Esophagus muscularis mucosa (tissue), 4 donors: ENCODE data around the gene COQ10A. TPM values are rescaled to one million over a fixed set of nuclear protein-coding genes. Genes with fewer than 3 reads are reported as not detected.

Experiments used
- DNase-seq: peaks from one replicate; pipeline ENCODE4 v3.0.0-alpha.2; 2017; ENCODE audit errors: extremely low spot score
- H3K27ac ChIP-seq, 4 donors: fragments of 200-600 bp; sonication (generic); replicated peaks in 1 of 4; 1 replicate in 3 of 4; 2 replicates in 1 of 4; pipeline ENCODE4 v1.5.1; 2016 to 2019; ENCODE audit warnings: mild to moderate bottlenecking in 1 of 4
- H3K27me3 ChIP-seq, 4 donors: fragments of 200-600 bp; sonication (generic); one replicate each; pipeline versions ENCODE4 v1.5.1 to v1.6.0; 2016 to 2019
- H3K36me3 ChIP-seq, 4 donors: fragments of 200-600 bp; sonication (generic); one replicate each; pipeline ENCODE4 v1.5.1; 2016 to 2019
- H3K4me1 ChIP-seq, 4 donors: fragments of 200-600 bp; sonication (generic); one replicate each; pipeline ENCODE4 v1.5.1; 2016 to 2019
- H3K4me3 ChIP-seq, 4 donors: fragments of 200-600 bp; sonication (generic); 1 replicate in 2 of 4; 2 replicates in 2 of 4; pipeline ENCODE4 v1.5.1; 2016 to 2019; ENCODE audit warnings: mild to moderate bottlenecking in 4 of 4, moderate library complexity in 1 of 4
- H3K9me3 ChIP-seq, 4 donors: fragments of 200-600 bp; sonication (generic); 1 replicate in 3 of 4; 2 replicates in 1 of 4; pipeline ENCODE4 v1.5.1; 2016 to 2019
- EP300 ChIP-seq: sonication (generic); formaldehyde crosslinking; IDR thresholded peaks from one replicate; pipeline ENCODE4 v1.6.1; 2017; ENCODE audit warnings: antibody characterized with exemption
- POLR2A ChIP-seq: fragments of 450-650 bp; IDR thresholded peaks from one replicate; pipeline ENCODE4 v1.6.1; 2017; ENCODE audit warnings: antibody characterized with exemption, moderate library complexity, mild to moderate bottlenecking, low read depth
- POLR2AphosphoS5 ChIP-seq, 2 donors: sonication (generic); formaldehyde crosslinking; IDR thresholded peaks; one replicate each; pipeline ENCODE4 v1.6.1; 2017; ENCODE audit warnings: antibody characterized with exemption in 2 of 2
- WGBS: methylation state at CpG from one replicate; pipeline ENCODE4 v1.1.5; 2018; 5-methylcytosine and 5-hydroxymethylcytosine counted together
- intact Hi-C: fragments of 100-400 bp; cut with DNase I; formaldehyde crosslinking; loops from one replicate; pipeline ENCODE4 v1.15.1; 2023
- total RNA-seq, 4 donors: library from RNA; depleted of rRNA; stranded (reverse); fragments of >200 nt; gene quantifications; one replicate each; pipeline versions ENCODE4 v1.1.0 to v1.2.1, GENCODE V29; 2016
- TF ChIP-seq, protein P1 (sequence below), 3 experiments: fragments of 200-600 bp in 2 of 3; fragments of 450-650 bp in 1 of 3; sonication (generic) in 2 of 3; IDR thresholded peaks; one replicate each; pipeline ENCODE4 v1.5.1; 2017 to 2019; ENCODE audit warnings: antibody characterized with exemption in 3 of 3, mild to moderate bottlenecking in 2 of 3, moderate library complexity in 1 of 3

Gene COQ10A
- total RNA-seq, 4 donors from 2014 or later, result 12.4 to 22.8 (median 15.7) TPM

DNA sequence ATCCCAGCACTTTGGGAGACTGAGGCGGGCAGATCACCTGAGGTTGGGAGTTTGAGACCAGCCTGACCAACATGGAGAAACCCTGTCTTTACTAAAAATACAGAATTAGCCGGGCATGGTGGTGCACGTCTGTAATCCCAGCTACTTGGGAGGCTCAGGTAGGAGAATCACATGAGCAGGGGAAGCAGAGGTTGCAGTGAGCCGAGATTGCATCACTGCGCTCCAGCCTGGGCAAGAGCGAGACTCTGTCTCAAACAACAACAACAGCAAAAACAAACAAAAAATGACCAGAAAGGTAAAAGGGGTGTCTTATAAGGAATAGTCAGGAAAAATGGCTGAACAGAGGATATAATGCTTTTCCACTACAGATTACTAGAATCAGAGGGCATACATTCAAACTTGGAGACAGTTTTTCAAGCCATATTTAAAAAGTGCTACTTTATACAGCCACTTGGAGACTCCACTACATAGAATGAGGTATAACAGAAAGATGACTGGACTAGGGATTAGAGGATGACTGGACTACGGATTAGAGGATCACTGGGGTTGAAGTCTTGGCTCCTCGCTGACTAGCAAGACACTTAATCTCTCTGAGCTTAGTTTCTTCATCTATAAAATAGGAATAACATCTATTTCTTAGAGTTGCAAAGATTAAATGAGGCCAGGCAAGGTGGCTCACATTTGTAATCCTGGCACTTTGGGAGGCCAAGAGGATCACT lies 38.3 kb downstream of the COQ10A start:
- TF ChIP-seq, protein P1, sequence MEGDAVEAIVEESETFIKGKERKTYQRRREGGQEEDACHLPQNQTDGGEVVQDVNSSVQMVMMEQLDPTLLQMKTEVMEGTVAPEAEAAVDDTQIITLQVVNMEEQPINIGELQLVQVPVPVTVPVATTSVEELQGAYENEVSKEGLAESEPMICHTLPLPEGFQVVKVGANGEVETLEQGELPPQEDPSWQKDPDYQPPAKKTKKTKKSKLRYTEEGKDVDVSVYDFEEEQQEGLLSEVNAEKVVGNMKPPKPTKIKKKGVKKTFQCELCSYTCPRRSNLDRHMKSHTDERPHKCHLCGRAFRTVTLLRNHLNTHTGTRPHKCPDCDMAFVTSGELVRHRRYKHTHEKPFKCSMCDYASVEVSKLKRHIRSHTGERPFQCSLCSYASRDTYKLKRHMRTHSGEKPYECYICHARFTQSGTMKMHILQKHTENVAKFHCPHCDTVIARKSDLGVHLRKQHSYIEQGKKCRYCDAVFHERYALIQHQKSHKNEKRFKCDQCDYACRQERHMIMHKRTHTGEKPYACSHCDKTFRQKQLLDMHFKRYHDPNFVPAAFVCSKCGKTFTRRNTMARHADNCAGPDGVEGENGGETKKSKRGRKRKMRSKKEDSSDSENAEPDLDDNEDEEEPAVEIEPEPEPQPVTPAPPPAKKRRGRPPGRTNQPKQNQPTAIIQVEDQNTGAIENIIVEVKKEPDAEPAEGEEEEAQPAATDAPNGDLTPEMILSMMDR (IDR thresholded peaks at IDR 0.05), result no peak
- TF ChIP-seq POLR2AphosphoS5 (IDR thresholded peaks at IDR 0.05), result no peak
- no peak for TF ChIP-seq EP300
- TF ChIP-seq POLR2A, result no peak
- Histone ChIP-seq H3K36me3 (peaks cover 0 to 67% (median 44%) of the 10 kb centered on the region in 4 donors), H3K27me3 (no peaks in the 10 kb centered on the region), H3K4me1 (peaks cover 21 to 26% (median 25%) of the 10 kb centered on the region in 4 donors), H3K4me3 (no peak overlapping the region), H3K27ac (no peak overlapping the region), H3K9me3 (no peaks in the 10 kb centered on the region)
- intact Hi-C loops, result no loop called here
- no peak for DNase-seq
- 91% methylated on average over 8 of the region's 8 CpGs for WGBS

DNA sequence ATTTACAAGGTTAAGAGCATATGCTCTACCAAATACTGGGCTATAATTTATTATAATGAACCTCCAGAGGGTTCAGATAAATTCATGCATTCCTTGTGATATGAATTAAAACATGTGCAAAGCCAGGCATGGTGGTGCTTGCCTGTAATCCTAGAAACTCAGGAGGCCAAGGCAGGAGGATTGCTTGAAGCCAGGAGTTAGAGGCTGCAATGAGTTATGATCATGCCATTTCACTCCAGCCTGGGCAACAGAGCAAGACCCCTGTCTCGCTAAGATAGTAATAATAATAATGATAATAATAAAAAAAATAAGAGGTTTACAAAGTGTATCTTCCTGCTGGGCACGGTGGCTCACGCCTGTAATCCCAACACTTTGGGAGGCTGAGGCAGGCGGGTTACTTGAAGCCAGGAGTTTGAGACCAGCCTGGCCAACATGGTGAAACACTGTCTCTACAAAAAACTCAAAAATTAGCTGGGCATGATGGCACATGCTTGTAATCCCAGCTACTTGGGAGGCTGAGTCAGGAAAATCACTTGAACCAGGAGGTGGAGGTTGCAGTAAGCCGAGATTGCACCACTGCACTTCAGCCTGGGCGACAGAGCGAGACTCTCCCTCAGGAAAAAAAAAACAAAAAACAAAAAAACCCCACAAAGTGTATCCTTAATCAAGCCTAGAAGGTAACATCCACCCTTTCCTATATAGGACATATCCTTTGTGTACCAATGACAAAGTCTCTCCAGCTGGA lies 40.7 kb downstream of the COQ10A start:
- Histone ChIP-seq H3K4me3 (no peak overlapping the region), H3K27me3 (no peaks in the 10 kb centered on the region), H3K36me3 (peaks cover 0 to 89% (median 61%) of the 10 kb centered on the region in 4 donors), H3K9me3 (no peaks in the 10 kb centered on the region), H3K27ac (no peak overlapping the region), H3K4me1 (peaks cover 6 to 7% (median 6%) of the 10 kb centered on the region in 4 donors)
- intact Hi-C loops, result no loop called here
- no peak for DNase-seq
- TF ChIP-seq POLR2A, result no peak
- TF ChIP-seq, protein P1 (IDR thresholded peaks at IDR 0.05), result no peak
- 96% methylated on average over 7 of the region's 7 CpGs for WGBS

DNA sequence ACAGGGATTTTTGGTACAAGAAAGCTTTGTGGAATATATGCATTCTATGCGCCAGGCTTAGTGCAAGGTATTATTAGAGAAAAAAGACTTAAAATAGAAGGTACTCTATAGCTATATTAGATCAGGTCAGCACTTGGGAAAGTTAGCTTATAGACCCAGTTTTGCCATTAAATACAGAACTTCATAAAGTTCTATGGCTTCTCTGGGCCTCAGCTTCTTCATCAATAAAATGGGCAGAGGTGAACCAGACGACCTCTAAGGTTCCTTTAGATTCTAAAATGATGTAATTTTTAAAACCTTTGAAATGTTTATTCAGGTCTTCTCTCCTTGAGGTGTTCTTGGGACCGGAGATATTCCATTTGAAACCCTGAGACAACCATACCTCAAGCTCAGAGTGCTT lies 42.0 kb downstream of the COQ10A start:
- H3K27ac ChIP-seq, result no peak overlapping the region
- H3K4me3 ChIP-seq, result no peak overlapping the region
- 83% methylated on average over 3 of the region's 3 CpGs for WGBS
- DNase-seq, result no peak
- H3K27me3 ChIP-seq, result no peaks in the 10 kb centered on the region
- peaks cover 5 to 96% (median 71%) of the 10 kb centered on the region in 4 donors for H3K36me3 ChIP-seq
- intact Hi-C loops, result no loop called here
- H3K9me3 ChIP-seq, result no peaks in the 10 kb centered on the region
- H3K4me1 ChIP-seq, result no peaks in the 10 kb centered on the region
- no peak for TF ChIP-seq POLR2A
- no peak for TF ChIP-seq EP300
- TF ChIP-seq POLR2AphosphoS5 (IDR thresholded peaks at IDR 0.05), result no peak
- TF ChIP-seq, protein P1 (IDR thresholded peaks at IDR 0.05), result no peak

DNA sequence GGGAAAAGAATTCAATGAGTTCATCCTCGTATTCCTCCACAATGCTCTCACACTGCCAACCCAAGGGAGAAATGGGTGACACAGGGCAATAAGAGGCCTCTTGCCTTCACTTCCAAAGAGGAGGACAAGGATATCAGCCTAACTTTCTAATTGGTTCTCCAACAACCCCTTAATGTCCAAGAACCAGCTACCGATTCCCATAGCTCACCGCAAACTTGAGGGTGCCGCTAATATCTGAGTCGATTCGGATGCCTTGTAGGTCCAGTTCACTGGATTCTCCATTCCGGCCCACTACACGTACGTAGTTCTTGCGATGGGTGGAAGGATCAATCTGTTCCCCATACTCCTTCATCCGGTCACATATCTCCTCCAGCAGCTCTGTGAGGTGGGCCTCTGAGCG lies 44.3 kb downstream of the COQ10A start:
- Histone ChIP-seq H3K36me3 (peaks cover 5 to 79% (median 63%) of the 10 kb centered on the region in 4 donors), H3K4me3 (no peak overlapping the region), H3K27ac (no peak overlapping the region), H3K4me1 (peaks cover 9 to 14% (median 11%) of the 10 kb centered on the region in 4 donors), H3K27me3 (no peaks in the 10 kb centered on the region), H3K9me3 (no peaks in the 10 kb centered on the region)
- no peak for DNase-seq
- WGBS, result 93% methylated on average over 12 of the region's 12 CpGs
- TF ChIP-seq, protein P1 (IDR thresholded peaks at IDR 0.05), result no peak
- TF ChIP-seq POLR2A (no peak), EP300 (no peak), POLR2AphosphoS5 (IDR thresholded peaks at IDR 0.05) (no peak)
- intact Hi-C loops, result no loop called here
